ENCODE measurements around the gene ERI3.

The ERI3 gene

DNA sequence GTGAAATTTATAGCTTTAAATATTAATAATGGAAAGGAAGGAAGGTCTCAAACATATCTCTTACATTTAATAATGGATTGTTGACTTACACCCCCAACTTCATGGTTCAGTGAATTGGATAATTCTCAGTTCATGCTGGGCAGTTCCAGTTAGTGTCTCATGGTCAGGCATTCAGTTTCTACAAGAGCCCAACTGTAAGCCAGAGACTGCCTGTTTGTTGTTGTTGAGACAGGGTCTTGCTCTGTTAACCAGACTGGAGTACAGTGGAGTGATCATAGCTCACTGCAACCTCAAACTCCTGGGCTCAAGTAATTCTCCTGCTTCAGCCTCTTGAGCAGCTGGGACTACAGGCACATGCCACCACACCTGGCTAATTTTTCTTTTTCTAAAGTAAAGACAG lies 146.8 kb downstream of the ERI3 start:
- TF ChIP-seq GATA3 (IDR thresholded peaks at IDR 0.05; ENCODE audit: low read depth, low read length) (no peak), GATA2 (IDR thresholded peaks at IDR 0.05; ENCODE audit: low read depth, low read length) (no peak)

DNA sequence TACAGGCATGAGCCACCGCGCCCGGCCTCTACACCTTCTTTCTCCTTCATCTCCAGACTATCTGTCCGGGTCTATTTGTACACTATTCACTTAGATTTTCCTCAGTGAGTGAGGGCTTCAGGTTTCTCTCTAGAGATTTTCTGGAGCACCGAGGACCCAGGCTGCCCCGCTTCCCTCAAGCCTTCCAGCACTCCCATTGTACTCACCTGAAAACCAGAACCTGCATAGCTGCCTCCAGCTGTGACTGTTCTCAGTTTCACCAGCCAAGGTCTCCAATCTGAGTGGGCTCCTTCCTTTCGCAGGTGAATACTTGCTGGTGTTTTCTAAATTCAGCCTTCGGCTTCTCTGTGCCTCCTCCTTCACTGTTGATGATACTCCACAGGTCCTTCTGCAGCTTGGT lies 154.7 kb downstream of the ERI3 start:
- no peak for TF ChIP-seq GATA3 (IDR thresholded peaks at IDR 0.05; ENCODE audit: low read depth, low read length)
- TF ChIP-seq GATA2 (IDR thresholded peaks at IDR 0.05; ENCODE audit: low read depth, low read length): no peak

DNA sequence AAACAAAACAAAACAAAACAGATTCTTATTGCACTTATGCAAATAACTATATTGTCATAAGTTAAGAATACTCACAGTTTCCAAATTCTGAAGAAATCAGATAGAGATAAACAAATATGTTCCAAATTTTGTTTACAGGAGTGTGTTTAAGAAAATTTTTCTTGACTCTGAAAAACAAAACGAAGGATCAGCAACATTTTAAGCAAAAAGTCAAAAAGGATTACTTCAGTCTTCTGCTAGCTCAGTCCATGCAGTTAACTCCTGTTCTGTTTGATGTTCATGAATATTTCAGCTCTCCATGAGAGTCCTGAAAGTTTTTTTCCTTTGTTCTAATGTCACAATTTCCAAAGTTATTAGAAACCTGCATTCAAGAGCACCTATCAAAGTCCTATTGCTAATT lies 180.4 kb downstream of the ERI3 start:
- TF ChIP-seq GATA2 (IDR thresholded peaks at IDR 0.05; ENCODE audit: low read depth, low read length): no peak
- TF ChIP-seq GATA3 (IDR thresholded peaks at IDR 0.05; ENCODE audit: low read depth, low read length): no peak

Measured in SH-SY5Y (cell line).